ENCODE results near the gene BMP4. TPM values are rescaled to one million over a fixed set of nuclear protein-coding genes. Genes with fewer than 3 reads are reported as not detected.

The BMP4 gene
- total and polyA plus RNA-seq, 10 donors, result 1.0 to 8.9 (median 3.9) TPM

GRCh38 chr14:53953828-53954550, 2.6 kb downstream of the BMP4 start:
- Histone ChIP-seq H3K27me3 (replicated peaks in 1 of 7) (peaks cover 0 to 100% (median 47%) of the 10 kb centered on the region in 7 donors), H3K9me3 (no peaks in the 10 kb centered on the region), H3K36me3 (peaks cover 0 to 4% (median 0%) of the 10 kb centered on the region in 6 donors), H3K27ac (peak overlapping the region in 7 of 8 donors; percentile 65 to 80 (median 77)), H3K4me3 (peak overlapping the region; percentile 34 to 71 (median 46)), H3K4me1 (peaks cover 12 to 60% (median 46%) of the 10 kb centered on the region in 6 donors)
- intact Hi-C loops (cut with DNase I; ENCODE audit: low total_unique reads), result no loop called here
- DNase-seq, result peak; percentile 70
- 0 to 2% (median 1%) methylated on average over 42 to 51 of the region's 51 CpGs for WGBS, 5 donors
- TF ChIP-seq POLR2AphosphoS5 (IDR thresholded peaks at IDR 0.05) (peak in 1 of 3 donors; percentile 3), CTCF (IDR thresholded peaks at IDR 0.05 in 8 of 11, conservative IDR thresholded peaks at IDR 0.05 in 3 of 11) (no peak)

DNA sequence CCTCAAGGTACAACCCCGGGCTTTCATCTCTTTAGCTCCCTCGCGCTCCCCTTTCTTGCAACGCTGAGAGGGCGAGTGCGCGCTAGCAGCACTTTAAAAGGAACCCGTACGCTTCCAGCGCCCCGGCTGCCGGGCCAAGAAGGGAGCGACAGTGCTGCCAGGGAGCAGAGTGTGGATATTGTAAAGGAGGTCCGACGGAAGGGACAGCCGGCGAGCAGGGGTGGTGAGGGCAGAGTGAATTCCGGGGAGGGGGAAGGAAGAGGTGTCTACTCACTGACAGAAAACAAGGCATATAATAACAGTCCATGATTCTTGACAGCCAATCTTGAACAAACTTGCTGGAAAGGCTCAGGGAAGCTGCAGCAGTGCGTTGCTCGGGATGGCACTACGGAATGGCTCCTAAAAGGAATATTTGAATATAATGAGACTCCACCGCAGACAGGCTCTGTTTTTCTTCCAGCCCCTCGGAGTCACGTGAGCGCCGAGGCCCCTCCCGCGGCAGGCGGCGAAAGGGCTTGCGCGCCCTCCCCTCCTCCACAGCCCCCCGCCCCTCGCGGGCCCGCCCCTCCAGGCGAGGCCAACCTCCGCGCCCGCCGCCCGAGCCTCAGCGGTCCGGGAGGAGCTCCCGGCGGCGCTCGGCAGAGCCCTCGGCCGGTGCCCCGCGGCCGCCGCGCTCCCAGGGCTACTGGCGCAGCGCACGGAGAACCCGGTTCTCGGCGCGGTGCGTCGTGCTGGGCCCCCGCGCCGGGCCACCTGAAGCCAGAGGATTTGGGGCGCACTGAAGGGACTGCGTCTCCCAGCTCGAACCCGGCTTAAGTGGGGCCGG, 3.4 kb downstream of the BMP4 start:
- H3K27ac ChIP-seq, result peak overlapping the region in 7 of 8 donors; percentile 65 to 80 (median 77)
- H3K4me3 ChIP-seq, result peak overlapping the region; percentile 34 to 71 (median 46)
- H3K9me3 ChIP-seq, result no peaks in the 10 kb centered on the region
- peak in 1 of 3 donors; percentile 8 for TF ChIP-seq POLR2A (IDR thresholded peaks at IDR 0.05)
- TF ChIP-seq CTCF (IDR thresholded peaks at IDR 0.05 in 8 of 11, conservative IDR thresholded peaks at IDR 0.05 in 3 of 11), result no peak
- peak; percentile 22 to 78 (median 71) for TF ChIP-seq POLR2AphosphoS5 (IDR thresholded peaks at IDR 0.05)
- peaks cover 0 to 99% (median 47%) of the 10 kb centered on the region in 7 donors for H3K27me3 ChIP-seq (replicated peaks in 1 of 7)
- H3K4me1 ChIP-seq, result peaks cover 12 to 60% (median 46%) of the 10 kb centered on the region in 6 donors
- intact Hi-C loops (cut with DNase I; ENCODE audit: low total_unique reads), result no loop called here
- peaks cover 0 to 4% (median 0%) of the 10 kb centered on the region in 6 donors for H3K36me3 ChIP-seq
- WGBS, 5 donors, result 0 to 3% (median 1%) methylated on average over 34 to 72 of the region's 72 CpGs
- DNase-seq, result peak; percentile 77

GRCh38 chr14:53952533-53952932, 4.1 kb downstream of the BMP4 start:
- intact Hi-C loops (cut with DNase I; ENCODE audit: low total_unique reads), result no loop called here
- H3K27me3 ChIP-seq (replicated peaks in 1 of 7), result peaks cover 0 to 99% (median 47%) of the 10 kb centered on the region in 7 donors
- TF ChIP-seq POLR2AphosphoS5 (IDR thresholded peaks at IDR 0.05) (no peak), CTCF (IDR thresholded peaks at IDR 0.05 in 8 of 11, conservative IDR thresholded peaks at IDR 0.05 in 3 of 11) (no peak), POLR2A (IDR thresholded peaks at IDR 0.05) (no peak)
- H3K4me3 ChIP-seq, result peak overlapping the region in 7 of 8 donors; percentile 34 to 71 (median 47)
- peak overlapping the region in 4 of 8 donors; percentile 65 to 80 (median 77) for H3K27ac ChIP-seq
- H3K4me1 ChIP-seq, result peaks cover 12 to 59% (median 46%) of the 10 kb centered on the region in 6 donors
- no peak for DNase-seq
- H3K36me3 ChIP-seq, result peaks cover 0 to 4% (median 0%) of the 10 kb centered on the region in 6 donors
- 34 to 47% (median 42%) methylated on average over 10 of the region's 10 CpGs for WGBS, 5 donors
- no peaks in the 10 kb centered on the region for H3K9me3 ChIP-seq
